ENCODE data around the gene ACOX3. TPM values are rescaled to one million over a fixed set of nuclear protein-coding genes. Genes with fewer than 3 reads are reported as not detected.
"Not testable (repeated sequence)": the region's sequence is repeated elsewhere in the genome, so short reads cannot be mapped to it uniquely, and the experiment has no call there.

The ACOX3 gene
- total RNA-seq, 1 donor from 2014 or later: 30.4 TPM

DNA sequence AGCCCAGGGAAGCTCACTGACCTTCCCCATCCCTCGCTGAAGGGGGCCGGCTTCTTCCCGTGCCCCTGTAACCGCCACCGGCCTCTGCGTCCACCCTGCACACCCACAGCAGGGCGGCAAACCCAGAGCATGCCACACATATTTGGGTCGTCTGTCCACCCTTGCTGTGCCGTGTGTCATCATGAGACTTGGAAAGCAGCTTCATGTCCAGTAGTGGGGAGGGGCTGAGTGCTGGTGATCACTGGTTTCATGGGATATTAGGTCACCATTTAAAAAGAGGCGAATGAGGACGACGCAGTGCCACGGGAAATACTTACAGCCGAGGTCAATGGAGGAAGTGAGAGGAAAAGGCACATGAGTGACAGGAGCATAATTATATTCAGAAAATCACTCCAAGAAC is 96.1 kb downstream of the ACOX3 start:
- Histone ChIP-seq H3K9me3 (no peaks in the 10 kb centered on the region), H3K4me1 (peaks cover 4% of the 10 kb centered on the region), H3K27me3 (ENCODE audit: low read depth) (no peaks in the 10 kb centered on the region), H3K4me3 (no peak overlapping the region), H3K36me3 (no peaks in the 10 kb centered on the region), H3K27ac (no peak overlapping the region)
- DNase-seq (no peak), ATAC-seq (no peak)
- intact Hi-C loops (cut with DNase I): no loop called here
- TF ChIP-seq, protein P1, sequence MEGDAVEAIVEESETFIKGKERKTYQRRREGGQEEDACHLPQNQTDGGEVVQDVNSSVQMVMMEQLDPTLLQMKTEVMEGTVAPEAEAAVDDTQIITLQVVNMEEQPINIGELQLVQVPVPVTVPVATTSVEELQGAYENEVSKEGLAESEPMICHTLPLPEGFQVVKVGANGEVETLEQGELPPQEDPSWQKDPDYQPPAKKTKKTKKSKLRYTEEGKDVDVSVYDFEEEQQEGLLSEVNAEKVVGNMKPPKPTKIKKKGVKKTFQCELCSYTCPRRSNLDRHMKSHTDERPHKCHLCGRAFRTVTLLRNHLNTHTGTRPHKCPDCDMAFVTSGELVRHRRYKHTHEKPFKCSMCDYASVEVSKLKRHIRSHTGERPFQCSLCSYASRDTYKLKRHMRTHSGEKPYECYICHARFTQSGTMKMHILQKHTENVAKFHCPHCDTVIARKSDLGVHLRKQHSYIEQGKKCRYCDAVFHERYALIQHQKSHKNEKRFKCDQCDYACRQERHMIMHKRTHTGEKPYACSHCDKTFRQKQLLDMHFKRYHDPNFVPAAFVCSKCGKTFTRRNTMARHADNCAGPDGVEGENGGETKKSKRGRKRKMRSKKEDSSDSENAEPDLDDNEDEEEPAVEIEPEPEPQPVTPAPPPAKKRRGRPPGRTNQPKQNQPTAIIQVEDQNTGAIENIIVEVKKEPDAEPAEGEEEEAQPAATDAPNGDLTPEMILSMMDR (IDR thresholded peaks at IDR 0.05): no peak

DNA sequence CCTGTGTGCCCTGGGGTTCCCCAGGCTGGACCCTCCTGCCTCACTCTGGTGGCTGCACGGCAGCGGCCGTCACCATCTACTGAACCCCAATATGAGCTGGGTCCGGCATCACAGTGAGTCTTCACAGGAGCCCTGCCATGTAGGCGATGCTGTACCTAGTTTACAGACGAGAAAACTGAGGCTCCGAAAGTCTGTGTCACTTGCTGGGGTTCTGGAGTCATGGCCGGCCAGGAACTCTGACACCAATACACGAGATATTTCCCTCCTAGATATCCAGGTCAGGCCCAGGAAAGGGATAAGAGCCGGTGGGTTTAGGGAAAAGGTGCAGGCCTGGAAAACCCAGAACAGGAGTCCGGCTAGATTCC is 96.6 kb downstream of the ACOX3 start:
- Histone ChIP-seq H3K27me3 (ENCODE audit: low read depth) (no peaks in the 10 kb centered on the region), H3K36me3 (no peaks in the 10 kb centered on the region), H3K9me3 (no peaks in the 10 kb centered on the region), H3K27ac (no peak overlapping the region), H3K4me3 (no peak overlapping the region), H3K4me1 (peaks cover 4% of the 10 kb centered on the region)
- DNase-seq (no peak), ATAC-seq (no peak)
- TF ChIP-seq, protein P1 (IDR thresholded peaks at IDR 0.05): no peak
- intact Hi-C loops (cut with DNase I): no loop called here

DNA sequence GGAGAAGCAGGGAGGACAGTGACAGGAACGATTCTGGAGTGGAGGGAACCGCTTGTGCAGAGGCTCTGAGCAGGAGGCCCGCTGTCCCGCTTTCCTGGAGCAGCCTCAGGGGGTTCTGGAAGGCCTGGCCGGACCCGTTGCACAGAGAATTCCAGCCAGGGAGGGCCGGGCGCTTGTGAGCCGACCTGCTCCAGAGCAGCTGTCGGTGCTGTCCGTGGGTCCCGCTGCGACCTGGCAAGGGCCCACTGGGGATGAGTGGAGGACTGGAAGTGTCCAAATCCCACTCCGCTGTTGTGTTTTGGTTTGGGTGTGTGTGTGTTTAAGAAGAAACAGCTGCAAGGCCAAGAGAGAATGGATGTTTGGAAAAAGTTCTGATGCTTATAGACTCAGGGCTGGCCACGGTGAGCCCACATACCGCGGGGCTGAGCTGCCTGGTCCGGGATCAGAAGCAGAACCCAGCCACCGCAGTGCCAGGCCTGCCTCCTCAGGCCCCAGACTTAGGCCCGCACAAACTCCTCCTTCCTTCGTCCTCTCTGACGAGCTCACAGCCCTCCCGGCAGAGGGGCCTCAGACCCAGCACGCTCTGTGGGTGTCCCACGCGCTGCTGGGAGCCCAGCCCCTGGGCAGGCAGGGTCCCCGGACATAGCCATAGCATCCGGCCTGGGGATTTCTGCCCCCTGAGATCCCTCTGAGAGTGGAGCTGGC is 97.1 kb downstream of the ACOX3 start:
- H3K27ac ChIP-seq: no peak overlapping the region
- TF ChIP-seq, protein P1 (IDR thresholded peaks at IDR 0.05): no peak
- intact Hi-C loops (cut with DNase I): no loop called here
- H3K4me1 ChIP-seq: peaks cover 7% of the 10 kb centered on the region
- no peaks in the 10 kb centered on the region for H3K36me3 ChIP-seq
- no peaks in the 10 kb centered on the region for H3K27me3 ChIP-seq (ENCODE audit: low read depth)
- H3K9me3 ChIP-seq: no peaks in the 10 kb centered on the region
- no peak for DNase-seq
- H3K4me3 ChIP-seq: no peak overlapping the region
- ATAC-seq: peak in 1 of 2 donors; percentile 4

DNA sequence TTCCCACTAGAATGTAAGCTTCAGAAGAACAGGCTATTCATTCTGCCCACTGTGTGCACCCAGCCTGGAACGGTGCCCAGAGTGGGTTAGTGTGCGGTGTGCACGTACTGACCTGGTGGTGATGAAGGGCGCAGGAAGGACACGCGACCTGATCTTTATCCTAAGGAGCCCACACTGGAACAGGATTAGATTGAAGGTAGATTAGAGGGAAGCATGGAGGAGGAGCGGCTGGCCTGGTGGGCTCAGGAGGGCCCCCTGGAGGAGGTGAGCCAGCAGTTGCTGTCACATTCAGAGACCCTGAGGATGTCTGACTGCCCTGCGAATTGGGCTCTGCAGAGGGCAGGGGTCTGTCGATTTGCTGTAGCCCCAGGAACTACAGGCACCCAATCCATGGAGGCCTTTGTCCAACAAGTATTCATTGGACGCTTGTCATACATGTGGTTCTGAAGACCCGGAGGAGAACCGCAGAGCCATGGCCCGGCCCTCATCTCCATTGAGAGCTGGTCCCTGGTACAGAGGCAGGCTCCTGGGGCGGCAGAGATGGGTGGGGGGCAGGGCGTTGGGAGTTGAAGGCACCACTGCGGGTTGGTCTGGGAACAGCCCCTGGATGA is 97.8 kb downstream of the ACOX3 start:
- Histone ChIP-seq H3K27me3 (ENCODE audit: low read depth) (no peaks in the 10 kb centered on the region), H3K27ac (no peak overlapping the region), H3K9me3 (no peaks in the 10 kb centered on the region), H3K4me3 (no peak overlapping the region), H3K4me1 (peaks cover 8% of the 10 kb centered on the region), H3K36me3 (no peaks in the 10 kb centered on the region)
- ATAC-seq: no peak
- DNase-seq: no peak
- TF ChIP-seq, protein P1 (IDR thresholded peaks at IDR 0.05): no peak
- intact Hi-C loops (cut with DNase I): no loop called here

DNA sequence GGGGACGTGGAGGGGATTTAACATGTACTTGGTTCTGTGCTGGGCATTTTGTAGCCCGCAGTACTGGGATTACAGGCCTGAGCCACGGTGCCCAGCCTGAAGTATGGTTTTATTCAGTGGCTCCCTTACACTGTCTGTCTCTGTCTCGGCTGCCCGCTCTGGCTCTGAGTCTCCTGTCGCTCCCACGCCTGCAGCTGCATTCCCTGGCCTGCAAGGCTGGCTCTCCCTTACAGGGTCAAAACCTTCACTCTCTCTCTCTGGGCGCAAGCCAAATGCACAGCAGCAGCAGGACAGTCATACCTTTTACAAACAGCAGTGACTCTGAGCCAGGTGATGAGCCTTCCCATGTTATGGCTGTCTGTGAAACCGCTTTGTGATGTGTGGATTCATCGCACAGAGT is 98.8 kb downstream of the ACOX3 start:
- DNase-seq (no peak), ATAC-seq (peak in 1 of 2 donors; percentile 10)
- intact Hi-C loops (cut with DNase I): no loop called here
- Histone ChIP-seq H3K27me3 (ENCODE audit: low read depth) (no peaks in the 10 kb centered on the region), H3K27ac (peak overlapping the region; percentile 16), H3K4me3 (no peak overlapping the region), H3K4me1 (peaks cover 8% of the 10 kb centered on the region), H3K9me3 (no peaks in the 10 kb centered on the region), H3K36me3 (no peaks in the 10 kb centered on the region)
- TF ChIP-seq, protein P1 (IDR thresholded peaks at IDR 0.05): no peak

DNA sequence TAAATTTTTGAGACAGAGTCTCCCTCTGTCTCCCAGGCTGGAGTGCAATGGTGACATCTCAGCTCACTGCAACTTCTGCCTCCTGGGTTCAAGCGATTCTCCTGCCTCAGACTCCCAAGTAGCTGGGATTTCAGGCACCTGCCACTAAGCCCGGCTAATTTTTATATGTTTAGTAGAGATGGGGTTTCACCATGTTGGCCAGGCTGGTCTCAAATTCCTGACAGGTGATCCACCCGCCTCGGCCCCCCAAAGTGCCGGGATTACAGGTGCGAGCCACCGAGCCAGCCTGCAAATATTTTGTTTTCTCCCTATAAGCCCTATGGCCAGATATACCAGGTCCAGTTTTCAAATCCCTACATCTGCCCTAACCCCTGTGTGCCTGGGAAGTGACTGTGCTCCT is 99.2 kb downstream of the ACOX3 start:
- peak overlapping the region; percentile 16 for H3K27ac ChIP-seq
- ATAC-seq; H3K9me3 ChIP-seq; DNase-seq; H3K4me1 ChIP-seq; intact Hi-C loops (cut with DNase I); H3K4me3 ChIP-seq; H3K36me3 ChIP-seq; H3K27me3 ChIP-seq (ENCODE audit: low read depth): not testable (repeated sequence)
